HEK293 (cell line): ENCODE results near the gene CAMK2G.

ENCODE experiments used
- ATF2 ChIP-seq: fragments of 450-650 bp; formaldehyde crosslinking; IDR thresholded peaks from 2 replicates; pipeline ENCODE4 v1.5.1; 2016; ENCODE audit warnings: missing biosample characterization, missing genetic modification characterization, low read depth
- GLIS1 ChIP-seq: fragments of 450-650 bp; formaldehyde crosslinking; IDR thresholded peaks from 2 replicates; pipeline ENCODE4 v1.5.1; 2016; ENCODE audit warnings: missing biosample characterization, missing genetic modification characterization
- HIC1 ChIP-seq: fragments of 450-650 bp; formaldehyde crosslinking; IDR thresholded peaks from 2 replicates; pipeline ENCODE4 v1.5.1; 2016; ENCODE audit warnings: missing biosample characterization, missing genetic modification characterization
- IKZF3 ChIP-seq: fragments of 450-650 bp; IDR thresholded peaks from 2 replicates; pipeline ENCODE4 v1.5.0; 2018; ENCODE audit warnings: missing biosample characterization, mild to moderate bottlenecking, missing genetic modification characterization, moderate library complexity
- KLF16 ChIP-seq: fragments of 450-650 bp; formaldehyde crosslinking; IDR thresholded peaks from 2 replicates; pipeline ENCODE4 v1.5.1; 2017; ENCODE audit warnings: missing biosample characterization, missing genetic modification characterization
- KLF8 ChIP-seq: fragments of 450-650 bp; formaldehyde crosslinking; IDR thresholded peaks from 2 replicates; pipeline ENCODE4 v1.5.1; 2016; ENCODE audit warnings: missing biosample characterization, missing genetic modification characterization
- MZF1 ChIP-seq: fragments of 450-650 bp; formaldehyde crosslinking; IDR thresholded peaks from 2 replicates; pipeline ENCODE4 v1.5.1; 2017; ENCODE audit warnings: missing biosample characterization, missing genetic modification characterization, borderline replicate concordance
- OSR2 ChIP-seq: fragments of 450-650 bp; formaldehyde crosslinking; IDR thresholded peaks from 2 replicates; pipeline ENCODE4 v1.5.1; 2016; ENCODE audit warnings: missing biosample characterization, missing genetic modification characterization
- PBX3 ChIP-seq: sonication (generic); formaldehyde crosslinking; IDR thresholded peaks from 2 replicates; pipeline ENCODE4 v1.8.1; 2022; ENCODE audit warnings: mild to moderate bottlenecking, moderate library complexity, missing genetic modification reagents
- RBAK ChIP-seq: fragments of 450-650 bp; formaldehyde crosslinking; IDR thresholded peaks from 2 replicates; pipeline ENCODE4 v1.5.1; 2016; ENCODE audit warnings: missing biosample characterization, missing genetic modification characterization
- SP2 ChIP-seq: fragments of 450-650 bp; formaldehyde crosslinking; IDR thresholded peaks from 2 replicates; pipeline ENCODE4 v1.5.1; 2016; ENCODE audit warnings: missing biosample characterization, missing genetic modification characterization
- WT1 ChIP-seq: fragments of 450-650 bp; formaldehyde crosslinking; IDR thresholded peaks from 2 replicates; pipeline ENCODE4 v1.5.1; 2016; ENCODE audit warnings: missing biosample characterization, missing genetic modification characterization
- YY1 ChIP-seq: fragments of 450-650 bp; formaldehyde crosslinking; IDR thresholded peaks from 2 replicates; pipeline ENCODE4 v1.5.1; 2018; ENCODE audit warnings: missing biosample characterization, missing genetic modification characterization
- ZBTB20 ChIP-seq: fragments of 450-650 bp; formaldehyde crosslinking; IDR thresholded peaks from 2 replicates; pipeline ENCODE4 v1.5.1; 2016; ENCODE audit warnings: missing biosample characterization, missing genetic modification characterization
- ZBTB48 ChIP-seq: fragments of 450-650 bp; formaldehyde crosslinking; IDR thresholded peaks from 2 replicates; pipeline ENCODE4 v1.5.1; 2016; ENCODE audit warnings: missing biosample characterization, missing genetic modification characterization
- ZIC2 ChIP-seq: fragments of 450-650 bp; formaldehyde crosslinking; IDR thresholded peaks from 2 replicates; pipeline ENCODE4 v1.5.1; 2016; ENCODE audit warnings: missing biosample characterization, missing genetic modification characterization
- ZNF155 ChIP-seq: fragments of 450-650 bp; formaldehyde crosslinking; IDR thresholded peaks from 2 replicates; pipeline ENCODE4 v1.5.1; 2016; ENCODE audit warnings: missing biosample characterization, missing genetic modification characterization
- ZNF16 ChIP-seq: fragments of 450-650 bp; formaldehyde crosslinking; IDR thresholded peaks from 2 replicates; pipeline ENCODE4 v1.5.1; 2016; ENCODE audit warnings: low read depth, missing biosample characterization, missing genetic modification characterization
- ZNF175 ChIP-seq: fragments of 450-650 bp; formaldehyde crosslinking; IDR thresholded peaks from 2 replicates; pipeline ENCODE4 v1.5.1; 2016; ENCODE audit warnings: missing biosample characterization, missing genetic modification characterization
- ZNF184 ChIP-seq: fragments of 450-650 bp; IDR thresholded peaks from 2 replicates; pipeline ENCODE4 v1.5.1; 2018; ENCODE audit warnings: missing biosample characterization, mild to moderate bottlenecking, missing genetic modification characterization
- ZNF266 ChIP-seq: fragments of 450-650 bp; formaldehyde crosslinking; IDR thresholded peaks from 2 replicates; pipeline ENCODE4 v1.5.1; 2016; ENCODE audit warnings: missing biosample characterization, missing genetic modification characterization, low read depth
- ZNF302 ChIP-seq: fragments of 450-650 bp; formaldehyde crosslinking; IDR thresholded peaks from 2 replicates; pipeline ENCODE4 v1.5.1; 2016; ENCODE audit warnings: missing biosample characterization, missing genetic modification characterization, low read depth
- ZNF354C ChIP-seq: fragments of 450-650 bp; formaldehyde crosslinking; IDR thresholded peaks from 2 replicates; pipeline ENCODE4 v1.5.1; 2016; ENCODE audit warnings: missing biosample characterization, missing genetic modification characterization, low read depth, borderline replicate concordance
- ZNF37A ChIP-seq: fragments of 450-650 bp; IDR thresholded peaks from 2 replicates; pipeline ENCODE4 v1.5.1; 2018; ENCODE audit warnings: missing biosample characterization, missing genetic modification characterization
- ZNF391 ChIP-seq: fragments of 450-650 bp; formaldehyde crosslinking; IDR thresholded peaks from 2 replicates; pipeline ENCODE4 v1.5.1; 2016; ENCODE audit warnings: low read depth, missing biosample characterization, missing genetic modification characterization, borderline replicate concordance
- ZNF394 ChIP-seq: fragments of 450-650 bp; formaldehyde crosslinking; IDR thresholded peaks from 2 replicates; pipeline ENCODE4 v1.5.1; 2016; ENCODE audit warnings: missing biosample characterization, missing genetic modification characterization, mild to moderate bottlenecking, moderate library complexity, borderline replicate concordance
- ZNF473 ChIP-seq: fragments of 450-650 bp; formaldehyde crosslinking; IDR thresholded peaks from 2 replicates; pipeline ENCODE4 v1.5.1; 2017; ENCODE audit warnings: missing biosample characterization, missing genetic modification characterization
- ZNF514 ChIP-seq: fragments of 450-650 bp; formaldehyde crosslinking; IDR thresholded peaks from 2 replicates; pipeline ENCODE4 v1.5.1; 2016; ENCODE audit warnings: missing biosample characterization, missing genetic modification characterization
- ZNF600 ChIP-seq: fragments of 450-650 bp; formaldehyde crosslinking; IDR thresholded peaks from 2 replicates; pipeline ENCODE4 v1.5.1; 2016; ENCODE audit warnings: missing biosample characterization, missing genetic modification characterization
- ZNF621 ChIP-seq: fragments of 450-650 bp; formaldehyde crosslinking; IDR thresholded peaks from 2 replicates; pipeline ENCODE4 v1.5.1; 2017; ENCODE audit warnings: missing biosample characterization, missing genetic modification characterization
- ZNF629 ChIP-seq: fragments of 450-650 bp; formaldehyde crosslinking; IDR thresholded peaks from 2 replicates; pipeline ENCODE4 v1.5.1; 2017; ENCODE audit warnings: missing biosample characterization, missing genetic modification characterization
- ZNF792 ChIP-seq: fragments of 450-650 bp; formaldehyde crosslinking; IDR thresholded peaks from 2 replicates; pipeline ENCODE4 v1.5.1; 2016; ENCODE audit warnings: missing biosample characterization, missing genetic modification characterization
- ZSCAN30 ChIP-seq: fragments of 450-650 bp; IDR thresholded peaks from 2 replicates; pipeline ENCODE4 v1.5.1; 2018; ENCODE audit warnings: missing biosample characterization, mild to moderate bottlenecking, missing genetic modification characterization, moderate library complexity
- TF ChIP-seq, protein P1 (sequence below): fragments of 450-650 bp; formaldehyde crosslinking; IDR thresholded peaks from 2 replicates; pipeline ENCODE4 v1.5.0; 2017; ENCODE audit warnings: missing biosample characterization, missing genetic modification characterization, borderline replicate concordance

Gene CAMK2G

GRCh38 chr10:73906524-73907447, 32.4 kb upstream of the CAMK2G start (continued):
- peak; percentile 86 for TF ChIP-seq HIC1 (tag by site-specific recombination)
- TF ChIP-seq, protein P1, sequence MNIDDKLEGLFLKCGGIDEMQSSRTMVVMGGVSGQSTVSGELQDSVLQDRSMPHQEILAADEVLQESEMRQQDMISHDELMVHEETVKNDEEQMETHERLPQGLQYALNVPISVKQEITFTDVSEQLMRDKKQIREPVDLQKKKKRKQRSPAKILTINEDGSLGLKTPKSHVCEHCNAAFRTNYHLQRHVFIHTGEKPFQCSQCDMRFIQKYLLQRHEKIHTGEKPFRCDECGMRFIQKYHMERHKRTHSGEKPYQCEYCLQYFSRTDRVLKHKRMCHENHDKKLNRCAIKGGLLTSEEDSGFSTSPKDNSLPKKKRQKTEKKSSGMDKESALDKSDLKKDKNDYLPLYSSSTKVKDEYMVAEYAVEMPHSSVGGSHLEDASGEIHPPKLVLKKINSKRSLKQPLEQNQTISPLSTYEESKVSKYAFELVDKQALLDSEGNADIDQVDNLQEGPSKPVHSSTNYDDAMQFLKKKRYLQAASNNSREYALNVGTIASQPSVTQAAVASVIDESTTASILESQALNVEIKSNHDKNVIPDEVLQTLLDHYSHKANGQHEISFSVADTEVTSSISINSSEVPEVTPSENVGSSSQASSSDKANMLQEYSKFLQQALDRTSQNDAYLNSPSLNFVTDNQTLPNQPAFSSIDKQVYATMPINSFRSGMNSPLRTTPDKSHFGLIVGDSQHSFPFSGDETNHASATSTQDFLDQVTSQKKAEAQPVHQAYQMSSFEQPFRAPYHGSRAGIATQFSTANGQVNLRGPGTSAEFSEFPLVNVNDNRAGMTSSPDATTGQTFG (tag by site-specific recombination), result no peak
- no peak for TF ChIP-seq RBAK (tag by site-specific recombination)
- peak; percentile 66 for TF ChIP-seq MZF1 (tag by site-specific recombination)
- peak; percentile 92 for TF ChIP-seq WT1 (tag by site-specific recombination)
- no peak for TF ChIP-seq YY1
- peak; percentile 54; the same call in 1 of the 2 replicates for TF ChIP-seq IKZF3
- TF ChIP-seq ZIC2, result peak; percentile 68
- TF ChIP-seq ATF2, result no peak
- peak; percentile 82 for TF ChIP-seq ZBTB48 (tag by site-specific recombination)
- 0 out of 2 replicates have a peak, but pooled peaks have one; percentile 42 for TF ChIP-seq KLF16 (tag by site-specific recombination)
- peak; percentile 99 for TF ChIP-seq GLIS1 (tag by site-specific recombination)
- no peak for TF ChIP-seq ZNF621 (tag by site-specific recombination)
- TF ChIP-seq ZNF473 (tag by site-specific recombination), result no peak
- TF ChIP-seq ZNF184 (tag by site-specific recombination), result 0 out of 2 replicates have a peak, but pooled peaks have one; percentile 59
- TF ChIP-seq ZNF354C (tag by site-specific recombination), result no peak
- no peak for TF ChIP-seq ZNF16
- TF ChIP-seq ZNF37A (tag by site-specific recombination), result no peak
- no peak for TF ChIP-seq ZNF514 (tag by site-specific recombination)
- 0 out of 2 replicates have a peak, but pooled peaks have one; percentile 14 for TF ChIP-seq ZNF391
- TF ChIP-seq ZNF175 (tag by site-specific recombination), result no peak
- peak; percentile 88 for TF ChIP-seq ZNF600
- TF ChIP-seq ZNF629 (tag by site-specific recombination), result peak; percentile 78
- peak; percentile 72 for TF ChIP-seq OSR2 (tag by site-specific recombination)
- TF ChIP-seq ZNF394 (tag by site-specific recombination), result peak; percentile 22; the same call in 1 of the 2 replicates
- peak; percentile 68; the same call in 1 of the 2 replicates for TF ChIP-seq KLF8 (tag by site-specific recombination)
- TF ChIP-seq ZNF792 (tag by site-specific recombination), result no peak
- peak; percentile 53 for TF ChIP-seq ZBTB20 (tag by site-specific recombination)
- TF ChIP-seq ZNF302 (tag by site-specific recombination), result no peak
- no peak for TF ChIP-seq PBX3
- TF ChIP-seq ZNF266 (tag by site-specific recombination), result no peak
- TF ChIP-seq ZSCAN30, result peak; percentile 66; the same call in 1 of the 2 replicates
- no peak for TF ChIP-seq ZNF155 (tag by site-specific recombination)
- TF ChIP-seq SP2, result peak; percentile 42; the same call in 1 of the 2 replicates
